Measurements from ENCODE around the gene DLGAP1.

DNA sequence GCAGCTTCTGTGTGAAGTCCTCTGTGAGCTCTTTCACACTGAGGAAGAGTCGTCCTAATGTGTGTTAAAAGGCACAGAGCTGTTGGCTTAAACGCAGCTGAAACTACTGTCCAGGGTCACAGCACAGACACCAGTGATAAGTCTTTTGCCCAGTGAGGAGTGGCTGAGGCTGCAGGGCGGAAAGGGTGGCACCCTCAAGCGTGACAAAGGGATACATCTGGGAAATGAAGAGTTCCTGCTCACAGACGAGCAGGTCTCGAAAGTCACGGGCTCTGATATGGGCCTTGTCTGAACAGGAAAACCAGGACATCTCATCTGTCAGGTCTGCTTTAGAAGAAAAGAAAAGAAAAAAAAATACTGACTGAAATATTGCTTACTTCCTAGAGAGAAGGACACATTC is 968.6 kb downstream of the DLGAP1 start:
- TF ChIP-seq RXRA (CRISPR knock-in tag; IDR thresholded peaks at IDR 0.05) = no peak
- no peak for TF ChIP-seq FOXP1 (IDR thresholded peaks at IDR 0.05)
- TF ChIP-seq FOXP1 (CRISPR knock-in tag; IDR thresholded peaks at IDR 0.05) = no peak

All from HepG2 (cell line).